Neural crest cell (in vitro differentiated cells): Measurements from ENCODE around the gene BTN2A1. TPM values are rescaled to one million over a fixed set of nuclear protein-coding genes. Genes with fewer than 3 reads are reported as not detected.

Source experiments
- DNase-seq: peaks from one replicate; pipeline ENCODE4 v3.0.0; 2021; ENCODE audit warnings: low read depth, mixed read lengths, low spot score
- H3K27ac Mint-ChIP-seq: one replicate; pipeline ENCODE4 v1.8.0; 2021; ENCODE audit warnings: mild to moderate bottlenecking, mixed read lengths; ENCODE audit not compliant: unreplicated experiment
- H3K27me3 Mint-ChIP-seq: 2 replicates; pipeline ENCODE4 v1.8.0; 2021; ENCODE audit warnings: low read depth, mild to moderate bottlenecking, mixed read lengths
- H3K36me3 Mint-ChIP-seq: 2 replicates; pipeline ENCODE4 v1.8.0; 2021; ENCODE audit warnings: low read depth, mild to moderate bottlenecking, mixed read lengths
- H3K4me1 Mint-ChIP-seq: 2 replicates; pipeline ENCODE4 v1.8.0; 2021; ENCODE audit warnings: mixed read lengths
- H3K4me3 Mint-ChIP-seq: one replicate; pipeline ENCODE4 v1.8.0; 2021; ENCODE audit warnings: mild to moderate bottlenecking, mixed read lengths
- H3K9me3 Mint-ChIP-seq: 2 replicates; pipeline ENCODE4 v1.8.0; 2021; ENCODE audit warnings: mixed read lengths
- total RNA-seq: library from RNA; stranded (reverse); gene quantifications from 2 replicates; pipeline ENCODE4 v1.2.1, GENCODE V29; 2021
- TF ChIP-seq, protein P1 (sequence below): fragments of 200-600 bp; sonication (generic); conservative IDR thresholded peaks from 2 replicates; pipeline ENCODE4 v1.5.0; 2021; ENCODE audit warnings: antibody characterized with exemption, mild to moderate bottlenecking

BTN2A1 gene
- total RNA-seq, 1 donor from 2014 or later, result 25.2 TPM

DNA sequence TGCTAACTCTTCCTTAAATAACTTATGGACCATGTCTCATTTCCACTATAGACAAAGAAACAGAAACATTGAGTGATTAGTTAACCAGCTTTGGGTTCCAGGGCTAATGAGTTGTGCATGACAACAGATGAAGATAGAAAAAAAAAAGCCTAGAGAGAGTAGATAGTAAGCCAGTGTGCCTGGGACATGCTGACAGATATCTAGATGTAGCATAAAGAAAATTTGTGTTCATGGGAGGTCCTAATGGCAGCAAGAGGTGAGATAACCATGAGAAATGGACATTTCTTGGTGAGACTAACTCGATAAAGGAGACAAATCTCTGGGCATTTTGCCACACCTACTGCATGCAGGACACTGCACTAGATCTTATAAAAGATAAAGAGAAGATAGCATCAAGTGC lies 20.2 kb upstream of the BTN2A1 start:
- DNase-seq, result no peak
- H3K4me1 Mint-ChIP-seq, result peaks cover 11% of the 10 kb centered on the region
- no peaks in the 10 kb centered on the region for H3K27me3 Mint-ChIP-seq
- H3K4me3 Mint-ChIP-seq, result no peak overlapping the region
- H3K36me3 Mint-ChIP-seq, result peaks cover 38% of the 10 kb centered on the region
- H3K9me3 Mint-ChIP-seq, result peaks cover 15% of the 10 kb centered on the region
- TF ChIP-seq, protein P1, sequence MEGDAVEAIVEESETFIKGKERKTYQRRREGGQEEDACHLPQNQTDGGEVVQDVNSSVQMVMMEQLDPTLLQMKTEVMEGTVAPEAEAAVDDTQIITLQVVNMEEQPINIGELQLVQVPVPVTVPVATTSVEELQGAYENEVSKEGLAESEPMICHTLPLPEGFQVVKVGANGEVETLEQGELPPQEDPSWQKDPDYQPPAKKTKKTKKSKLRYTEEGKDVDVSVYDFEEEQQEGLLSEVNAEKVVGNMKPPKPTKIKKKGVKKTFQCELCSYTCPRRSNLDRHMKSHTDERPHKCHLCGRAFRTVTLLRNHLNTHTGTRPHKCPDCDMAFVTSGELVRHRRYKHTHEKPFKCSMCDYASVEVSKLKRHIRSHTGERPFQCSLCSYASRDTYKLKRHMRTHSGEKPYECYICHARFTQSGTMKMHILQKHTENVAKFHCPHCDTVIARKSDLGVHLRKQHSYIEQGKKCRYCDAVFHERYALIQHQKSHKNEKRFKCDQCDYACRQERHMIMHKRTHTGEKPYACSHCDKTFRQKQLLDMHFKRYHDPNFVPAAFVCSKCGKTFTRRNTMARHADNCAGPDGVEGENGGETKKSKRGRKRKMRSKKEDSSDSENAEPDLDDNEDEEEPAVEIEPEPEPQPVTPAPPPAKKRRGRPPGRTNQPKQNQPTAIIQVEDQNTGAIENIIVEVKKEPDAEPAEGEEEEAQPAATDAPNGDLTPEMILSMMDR, result no peak
- H3K27ac Mint-ChIP-seq, result no peak overlapping the region

DNA sequence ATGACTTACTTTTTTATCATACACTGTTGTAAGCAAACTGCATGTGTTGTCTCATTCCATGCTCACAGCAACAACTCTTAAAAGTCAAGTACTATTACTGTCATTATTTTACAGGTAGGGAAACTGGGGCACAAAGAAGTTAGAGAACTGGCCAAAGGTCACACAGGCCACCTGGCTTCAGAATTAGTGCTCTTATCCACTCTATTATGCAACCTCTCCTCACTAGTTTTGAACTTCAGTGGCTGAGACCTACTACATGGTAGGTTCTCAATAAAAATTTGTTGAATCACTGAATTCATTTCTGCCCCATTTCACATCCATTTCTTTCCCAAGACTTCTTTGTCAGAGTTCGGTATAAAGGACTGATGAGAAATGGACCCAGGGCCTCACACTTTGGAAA lies 19.8 kb upstream of the BTN2A1 start:
- TF ChIP-seq, protein P1, result no peak
- Mint-ChIP-seq H3K9me3 (peaks cover 15% of the 10 kb centered on the region), H3K27ac (no peak overlapping the region), H3K4me1 (peaks cover 11% of the 10 kb centered on the region), H3K4me3 (no peak overlapping the region), H3K36me3 (peaks cover 34% of the 10 kb centered on the region), H3K27me3 (no peaks in the 10 kb centered on the region)
- no peak for DNase-seq

DNA sequence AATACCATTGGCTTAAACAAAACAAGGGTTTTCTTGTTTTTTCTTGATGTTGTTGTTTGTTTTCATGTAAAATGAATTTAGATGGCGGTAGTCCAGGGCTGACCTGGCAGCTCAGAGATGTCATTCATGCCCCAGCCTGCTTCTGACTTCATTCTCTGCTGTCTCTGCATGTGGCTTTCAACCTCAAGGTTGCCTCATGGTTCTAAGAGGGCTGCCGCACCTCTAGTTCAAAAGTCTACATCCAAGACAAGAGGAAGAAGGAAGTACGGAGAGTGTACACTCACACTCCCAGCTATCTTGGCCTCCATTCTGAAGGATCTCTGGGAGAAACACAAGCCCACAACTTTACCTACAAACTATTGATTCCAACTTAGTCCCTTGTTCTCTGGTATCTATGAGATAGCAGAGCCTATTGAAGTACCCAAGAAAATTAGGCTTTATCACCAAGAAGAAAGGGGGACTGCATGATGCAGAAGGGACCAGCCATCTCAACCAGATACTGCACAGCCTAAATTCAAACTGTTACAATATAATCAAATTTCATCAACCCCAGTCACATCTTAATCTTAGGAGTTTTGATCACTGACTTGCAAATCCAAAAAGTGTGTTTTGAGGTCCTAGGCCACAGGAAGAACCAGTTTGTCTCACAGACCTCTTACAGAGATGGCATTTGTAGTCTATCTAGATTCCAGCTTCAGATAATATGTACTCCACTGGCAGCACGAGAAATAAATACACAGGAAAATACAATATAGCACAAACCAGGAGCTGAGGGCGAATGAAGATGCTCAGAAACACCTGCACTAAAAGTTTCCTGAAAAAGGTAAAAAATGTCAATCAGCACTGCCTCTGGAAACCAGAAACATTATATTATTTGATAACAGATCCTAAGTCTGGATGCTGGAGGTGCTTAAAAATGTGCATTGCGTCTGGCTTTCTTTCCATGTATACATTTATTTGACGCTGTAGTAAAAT lies 18.3 kb upstream of the BTN2A1 start:
- DNase-seq, result no peak
- Mint-ChIP-seq H3K27ac (no peak overlapping the region), H3K4me1 (peaks cover 11% of the 10 kb centered on the region)

DNA sequence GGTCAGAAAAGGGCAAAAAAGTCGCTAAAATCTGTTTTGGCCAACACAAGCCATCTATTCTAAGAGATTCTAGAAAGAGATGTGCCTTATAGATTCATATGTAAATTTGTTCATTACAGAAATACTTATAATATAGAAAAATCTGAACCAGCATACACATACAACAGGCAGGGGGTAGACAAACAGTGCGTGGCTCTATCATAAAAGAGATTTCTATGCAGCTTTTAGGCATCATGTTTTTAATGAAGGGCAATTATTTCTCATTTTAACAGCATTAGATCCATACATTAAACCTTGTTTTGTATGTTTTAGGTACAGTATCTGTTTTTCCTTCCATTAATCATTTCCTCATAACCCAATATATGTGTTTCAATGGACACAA lies 16.8 kb upstream of the BTN2A1 start:
- DNase-seq, result no peak
- no peak overlapping the region for H3K27ac Mint-ChIP-seq
- peaks cover 11% of the 10 kb centered on the region for H3K4me1 Mint-ChIP-seq
- H3K36me3 Mint-ChIP-seq, result peaks cover 12% of the 10 kb centered on the region
- TF ChIP-seq, protein P1, result no peak
- H3K27me3 Mint-ChIP-seq, result no peaks in the 10 kb centered on the region
- no peak overlapping the region for H3K4me3 Mint-ChIP-seq
- H3K9me3 Mint-ChIP-seq, result peaks cover 3% of the 10 kb centered on the region

More for the DNA sequence above, 18.3 kb upstream of the BTN2A1 start:
- peaks cover 8% of the 10 kb centered on the region for H3K9me3 Mint-ChIP-seq
- TF ChIP-seq, protein P1, result no peak
- H3K27me3 Mint-ChIP-seq, result no peaks in the 10 kb centered on the region
- peaks cover 22% of the 10 kb centered on the region for H3K36me3 Mint-ChIP-seq
- no peak overlapping the region for H3K4me3 Mint-ChIP-seq

DNA sequence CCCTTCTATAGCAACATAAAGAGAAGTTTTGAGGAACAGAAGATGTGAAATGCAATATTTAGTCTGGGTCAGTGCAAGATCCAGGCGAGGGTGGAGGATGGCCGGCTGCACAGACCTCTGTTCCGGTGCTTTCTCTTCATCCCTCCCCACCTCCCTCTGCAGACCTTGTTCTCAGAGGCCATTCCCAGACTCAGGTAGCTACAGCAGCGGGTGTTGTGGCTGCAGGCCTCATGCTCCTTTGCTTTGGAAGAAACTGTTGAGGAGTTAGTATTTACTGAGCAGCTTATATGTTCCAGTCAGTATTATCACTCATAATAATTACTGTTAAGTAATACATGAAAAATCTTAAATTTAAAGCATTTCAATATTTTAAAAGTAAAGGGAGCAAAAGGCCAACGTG lies 15.8 kb upstream of the BTN2A1 start:
- Mint-ChIP-seq H3K27me3 (no peaks in the 10 kb centered on the region), H3K27ac (no peak overlapping the region), H3K4me3 (no peak overlapping the region), H3K9me3 (no peaks in the 10 kb centered on the region), H3K36me3 (peaks cover 3% of the 10 kb centered on the region), H3K4me1 (peaks cover 11% of the 10 kb centered on the region)
- TF ChIP-seq, protein P1, result no peak
- DNase-seq, result no peak
